NB4 (cell line): ENCODE results near the gene HMBS.

ENCODE experiments used
- DNase-seq: peaks from one replicate; pipeline ENCODE4 v3.0.0; 2010; ENCODE audit warnings: low read depth
- H3K4me3 ChIP-seq: one replicate; pipeline ENCODE4 v1.5.1; 2011; ENCODE audit warnings: mild to moderate bottlenecking, low read depth, low read length, moderate library complexity
- CTCF ChIP-seq: IDR thresholded peaks from one replicate; pipeline ENCODE4 v1.5.1; 2012; ENCODE audit warnings: low read depth, low read length
- MAX ChIP-seq: IDR thresholded peaks from 2 replicates; pipeline ENCODE4 v1.6.1; 2011; ENCODE audit warnings: low read depth, low read length
- MYC ChIP-seq: IDR thresholded peaks from 2 replicates; pipeline ENCODE4 v1.6.1; 2011; ENCODE audit warnings: low read depth, low read length
- POLR2A ChIP-seq: IDR thresholded peaks from 2 replicates; pipeline ENCODE4 v1.6.1; 2011; ENCODE audit warnings: mild to moderate bottlenecking; ENCODE audit not compliant: insufficient read length; ENCODE audit errors: extremely low read depth

Gene HMBS

GRCh38 chr11:119109843-119110242 is 25.2 kb downstream of the HMBS start:
- no peak for DNase-seq
- H3K4me3 ChIP-seq = no peak overlapping the region
- TF ChIP-seq CTCF = no peak
- no peak for TF ChIP-seq POLR2A
- TF ChIP-seq MYC = no peak
- no peak for TF ChIP-seq MAX

- TF ChIP-seq MAX (no peak), MYC (no peak), CTCF (no peak), POLR2A (no peak)
- no peak for DNase-seq
- no peak overlapping the region for H3K4me3 ChIP-seq
Observed at GRCh38 chr11:119110439-119110838, 25.8 kb downstream of the HMBS start.

- H3K4me3 ChIP-seq = no peak overlapping the region
- DNase-seq = no peak
- TF ChIP-seq MYC (no peak), MAX (no peak), POLR2A (no peak), CTCF (no peak)
Observed at GRCh38 chr11:119111361-119111925, 26.8 kb downstream of the HMBS start.

GRCh38 chr11:119112314-119113020 is 27.8 kb downstream of the HMBS start:
- no peak for DNase-seq
- no peak for TF ChIP-seq CTCF
- TF ChIP-seq MAX = no peak
- TF ChIP-seq MYC = no peak
- no peak overlapping the region for H3K4me3 ChIP-seq

GRCh38 chr11:119113716-119114115 is 29.0 kb downstream of the HMBS start:
- no peak overlapping the region for H3K4me3 ChIP-seq
- DNase-seq = no peak
- no peak for TF ChIP-seq MYC
- TF ChIP-seq CTCF = no peak
- no peak for TF ChIP-seq POLR2A
- TF ChIP-seq MAX = no peak
